ENCODE results near the gene ACTL8.

Gene ACTL8, protein sequence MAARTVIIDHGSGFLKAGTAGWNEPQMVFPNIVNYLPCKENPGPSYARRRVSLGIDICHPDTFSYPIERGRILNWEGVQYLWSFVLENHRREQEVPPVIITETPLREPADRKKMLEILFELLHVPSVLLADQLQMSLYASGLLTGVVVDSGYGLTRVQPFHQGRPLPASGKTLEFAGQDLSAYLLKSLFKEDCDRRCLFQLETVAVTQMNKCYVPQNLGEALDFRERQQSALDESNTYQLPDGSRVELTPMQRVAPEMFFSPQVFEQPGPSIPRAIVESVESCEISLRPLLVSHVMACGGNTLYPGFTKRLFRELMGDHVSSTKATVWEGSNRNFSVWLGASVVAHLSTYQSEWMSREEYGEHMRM

DNA sequence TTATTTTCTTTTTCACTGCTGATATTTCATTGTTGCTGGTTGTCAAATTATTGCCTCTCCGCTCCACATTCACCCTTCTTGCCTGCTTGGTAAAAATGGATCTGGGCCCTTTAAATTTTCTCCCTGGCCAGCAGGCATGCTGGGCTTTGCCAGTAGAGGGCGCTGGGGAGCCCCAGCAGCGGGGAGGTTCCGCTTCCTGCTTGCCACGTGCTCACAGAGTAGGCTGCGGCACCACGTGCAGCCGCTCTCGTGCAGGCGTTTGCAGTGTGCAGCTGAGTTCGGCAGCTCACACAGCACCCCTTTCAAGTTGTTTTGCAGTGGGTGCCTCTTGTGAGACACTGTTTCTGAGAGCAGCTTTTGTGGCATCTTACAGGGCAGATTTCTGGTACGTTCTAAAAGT, at the start of gene ACTL8:
Gene ACTL8, plus strand, starts transcription at position 214 of the 400 bp plus-strand sequence. CDS start 67,676 bp downstream, outside the sequence.
- Histone ChIP-seq H3K27ac (ENCODE audit: low read length) (no peak within 1 kb of the TSS), H3K9me3 (ENCODE audit: control insufficient read depth in 1 of 2, low read length in 2 of 2) (peaks cover 33 to 50% of the 10 kb centered on the region in 2 donors), H3K36me3 (ENCODE audit: control insufficient read depth in 1 of 2, insufficient read depth in 2 of 2, low read length in 2 of 2) (no peaks in the 10 kb centered on the region), H3K4me1 (ENCODE audit: control insufficient read depth in 1 of 2, insufficient read depth in 2 of 2, low read length in 2 of 2) (no peaks in the 10 kb centered on the region), H3K27me3 (ENCODE audit: low read depth, low read length) (no peaks in the 10 kb centered on the region), H3K4me3 (ENCODE audit: low read depth in 1 of 2, low read length in 2 of 2) (no peak within 1 kb of the TSS)

DNA sequence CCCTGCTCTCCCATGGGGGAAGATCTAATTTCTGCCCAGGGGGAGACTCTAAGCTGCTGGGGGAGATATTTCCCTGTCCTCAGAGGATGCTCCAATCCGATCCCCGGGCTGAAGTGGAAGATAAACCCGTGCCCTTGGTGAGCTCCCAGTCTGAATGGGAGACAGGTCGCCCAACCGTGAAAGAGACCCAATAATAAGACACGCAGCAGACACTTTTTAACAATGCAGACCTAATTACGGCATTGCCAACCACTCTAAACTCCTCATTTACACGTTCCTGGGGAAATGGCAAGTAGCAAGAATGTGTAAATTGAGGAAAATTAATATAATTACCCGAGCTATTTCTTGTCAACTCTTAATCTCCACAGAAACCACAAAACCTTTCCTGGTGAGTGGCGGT, 48.7 kb upstream of the ACTL8 start:
- Histone ChIP-seq H3K27me3 (ENCODE audit: low read depth, low read length) (no peaks in the 10 kb centered on the region), H3K4me1 (ENCODE audit: control insufficient read depth in 1 of 2, insufficient read depth in 2 of 2, low read length in 2 of 2) (no peaks in the 10 kb centered on the region), H3K9me3 (ENCODE audit: control insufficient read depth in 1 of 2, low read length in 2 of 2) (peaks cover 0 to 12% of the 10 kb centered on the region in 2 donors)

DNA sequence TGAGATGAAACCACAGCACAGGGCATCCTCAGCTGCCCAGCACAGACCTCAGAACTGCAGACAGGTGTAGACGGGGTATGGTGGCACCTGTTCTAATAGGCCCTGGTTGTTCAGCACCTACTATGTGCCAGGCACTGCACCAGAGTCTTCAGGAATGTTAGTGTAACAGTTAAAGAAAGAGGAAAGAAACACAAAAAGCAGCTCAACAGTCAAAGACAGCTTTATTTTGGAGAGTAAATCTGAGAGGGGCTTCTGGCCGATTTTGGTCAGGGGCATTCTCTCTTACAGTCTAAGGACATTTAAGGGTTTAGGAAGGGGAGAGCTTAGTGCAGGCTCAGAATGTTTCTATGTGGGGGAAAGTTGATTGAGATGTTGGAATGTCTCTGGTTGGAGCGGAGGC, 45.2 kb upstream of the ACTL8 start:
- H3K27me3 ChIP-seq (ENCODE audit: low read depth, low read length) = no peaks in the 10 kb centered on the region
- H3K27ac ChIP-seq (ENCODE audit: low read length) = no peak overlapping the region
- H3K4me3 ChIP-seq (ENCODE audit: low read depth in 1 of 2, low read length in 2 of 2) = no peak overlapping the region
- no peaks in the 10 kb centered on the region for H3K4me1 ChIP-seq (ENCODE audit: control insufficient read depth in 1 of 2, insufficient read depth in 2 of 2, low read length in 2 of 2)
- H3K9me3 ChIP-seq (ENCODE audit: control insufficient read depth in 1 of 2, low read length in 2 of 2) = peaks cover 0 to 12% of the 10 kb centered on the region in 2 donors
- H3K36me3 ChIP-seq (ENCODE audit: control insufficient read depth in 1 of 2, insufficient read depth in 2 of 2, low read length in 2 of 2) = no peaks in the 10 kb centered on the region

More for the DNA sequence above, 48.7 kb upstream of the ACTL8 start:
- H3K27ac ChIP-seq (ENCODE audit: low read length) = no peak overlapping the region
- no peak overlapping the region for H3K4me3 ChIP-seq (ENCODE audit: low read depth in 1 of 2, low read length in 2 of 2)
- no peaks in the 10 kb centered on the region for H3K36me3 ChIP-seq (ENCODE audit: control insufficient read depth in 1 of 2, insufficient read depth in 2 of 2, low read length in 2 of 2)

DNA sequence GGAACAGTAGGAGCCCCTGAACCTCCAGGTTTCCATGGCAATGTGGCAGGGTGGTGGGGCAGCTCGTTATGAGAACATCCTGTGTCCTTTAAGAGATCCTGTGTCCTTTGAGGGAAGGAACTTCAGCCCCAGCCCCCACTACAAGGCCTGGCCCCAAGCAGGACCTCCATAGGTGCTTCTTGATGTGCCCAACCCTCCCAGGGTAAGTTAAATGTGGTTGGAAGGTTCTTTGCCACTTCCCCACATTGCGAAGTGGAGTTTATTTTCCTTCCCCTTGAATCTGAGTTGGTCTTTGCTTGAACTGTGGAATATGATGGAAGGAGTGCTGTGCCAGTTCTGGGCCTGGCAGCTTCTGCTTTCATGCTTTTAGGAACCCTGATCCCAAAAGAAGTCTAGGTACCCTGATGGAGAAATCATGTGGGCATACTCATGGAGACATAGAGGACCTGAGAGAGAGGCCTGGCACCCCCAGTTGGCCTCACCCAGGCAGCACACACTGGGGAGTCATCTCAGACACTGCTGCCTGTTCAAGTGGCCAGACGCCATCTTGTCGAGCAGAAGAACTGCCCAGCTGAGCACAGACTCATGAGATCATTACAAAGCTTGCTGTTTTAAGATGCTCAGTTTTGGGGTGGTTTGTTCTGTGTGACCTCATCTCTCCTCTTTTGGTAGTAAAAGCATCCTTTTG, 44.1 kb upstream of the ACTL8 start:
- Histone ChIP-seq H3K27me3 (ENCODE audit: low read depth, low read length) (no peaks in the 10 kb centered on the region), H3K4me3 (ENCODE audit: low read depth in 1 of 2, low read length in 2 of 2) (no peak overlapping the region), H3K9me3 (ENCODE audit: control insufficient read depth in 1 of 2, low read length in 2 of 2) (peaks cover 0 to 12% of the 10 kb centered on the region in 2 donors), H3K36me3 (ENCODE audit: control insufficient read depth in 1 of 2, insufficient read depth in 2 of 2, low read length in 2 of 2) (no peaks in the 10 kb centered on the region), H3K27ac (ENCODE audit: low read length) (no peak overlapping the region), H3K4me1 (ENCODE audit: control insufficient read depth in 1 of 2, insufficient read depth in 2 of 2, low read length in 2 of 2) (no peaks in the 10 kb centered on the region)

DNA sequence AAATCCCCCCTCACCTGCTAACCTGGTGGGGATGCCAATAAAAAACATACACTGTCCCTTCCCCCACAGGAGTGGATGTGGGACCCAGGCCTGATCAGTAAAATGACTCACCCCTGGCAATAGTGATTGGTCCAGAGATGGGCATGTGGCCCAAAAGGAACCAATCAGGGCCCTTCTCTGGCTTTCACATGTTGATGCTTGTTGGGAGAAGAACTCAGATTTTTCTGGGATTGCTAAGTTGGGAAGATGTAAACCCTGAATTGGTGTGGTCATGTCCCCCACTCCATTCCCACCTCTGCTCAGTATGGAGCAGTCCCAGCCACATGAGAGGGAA, 43.6 kb upstream of the ACTL8 start:
- no peak overlapping the region for H3K27ac ChIP-seq (ENCODE audit: low read length)
- H3K4me3 ChIP-seq (ENCODE audit: low read depth in 1 of 2, low read length in 2 of 2) = no peak overlapping the region
- H3K9me3 ChIP-seq (ENCODE audit: control insufficient read depth in 1 of 2, low read length in 2 of 2) = peaks cover 0 to 12% of the 10 kb centered on the region in 2 donors
- H3K4me1 ChIP-seq (ENCODE audit: control insufficient read depth in 1 of 2, insufficient read depth in 2 of 2, low read length in 2 of 2) = no peaks in the 10 kb centered on the region
- H3K36me3 ChIP-seq (ENCODE audit: control insufficient read depth in 1 of 2, insufficient read depth in 2 of 2, low read length in 2 of 2) = no peaks in the 10 kb centered on the region
- H3K27me3 ChIP-seq (ENCODE audit: low read depth, low read length) = no peaks in the 10 kb centered on the region

DNA sequence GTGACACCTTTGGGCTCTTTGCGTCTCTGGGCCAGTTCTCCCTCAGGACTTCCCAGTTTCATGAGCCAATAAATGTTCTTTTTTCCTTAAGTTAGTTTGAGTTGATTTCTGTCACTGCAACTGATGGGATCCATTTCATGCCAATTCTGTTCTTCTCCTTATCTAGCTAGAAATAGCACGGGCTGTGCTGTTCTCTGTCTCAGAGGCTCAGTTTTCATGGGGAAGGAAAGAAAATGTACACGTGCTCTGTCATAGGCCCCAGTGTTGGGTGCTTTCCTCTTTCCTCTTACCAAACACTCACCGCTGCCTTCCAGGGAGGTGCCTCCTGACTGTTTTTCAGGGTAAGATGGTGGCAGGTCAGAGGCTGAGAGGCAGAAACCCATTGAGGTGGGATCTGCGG, 43.2 kb upstream of the ACTL8 start:
- Histone ChIP-seq H3K27me3 (ENCODE audit: low read depth, low read length) (no peaks in the 10 kb centered on the region), H3K27ac (ENCODE audit: low read length) (no peak overlapping the region), H3K9me3 (ENCODE audit: control insufficient read depth in 1 of 2, low read length in 2 of 2) (peaks cover 0 to 12% of the 10 kb centered on the region in 2 donors), H3K4me1 (ENCODE audit: control insufficient read depth in 1 of 2, insufficient read depth in 2 of 2, low read length in 2 of 2) (no peaks in the 10 kb centered on the region), H3K36me3 (ENCODE audit: control insufficient read depth in 1 of 2, insufficient read depth in 2 of 2, low read length in 2 of 2) (no peaks in the 10 kb centered on the region), H3K4me3 (ENCODE audit: low read depth in 1 of 2, low read length in 2 of 2) (no peak overlapping the region)

DNA sequence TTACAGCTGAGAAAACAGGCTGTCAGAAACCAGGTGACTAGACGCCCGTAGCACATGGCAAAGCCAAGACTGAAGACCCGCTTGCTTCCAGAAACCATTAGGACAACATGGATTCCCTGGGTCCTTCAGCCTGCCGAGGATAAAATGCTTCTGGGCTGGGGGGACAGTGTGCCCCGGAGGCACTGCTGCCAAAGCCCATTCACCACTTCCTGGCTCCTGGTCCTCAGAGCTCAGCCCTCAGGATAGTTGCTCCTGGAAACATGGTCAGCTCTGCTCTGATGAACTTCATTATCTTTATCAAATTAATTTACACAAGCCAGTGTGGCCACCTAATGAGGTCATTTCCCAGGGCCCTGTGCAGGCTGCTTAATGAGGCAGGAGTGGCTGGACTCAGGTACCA, 41.1 kb upstream of the ACTL8 start:
- H3K4me1 ChIP-seq (ENCODE audit: control insufficient read depth in 1 of 2, insufficient read depth in 2 of 2, low read length in 2 of 2) = no peaks in the 10 kb centered on the region

DNA sequence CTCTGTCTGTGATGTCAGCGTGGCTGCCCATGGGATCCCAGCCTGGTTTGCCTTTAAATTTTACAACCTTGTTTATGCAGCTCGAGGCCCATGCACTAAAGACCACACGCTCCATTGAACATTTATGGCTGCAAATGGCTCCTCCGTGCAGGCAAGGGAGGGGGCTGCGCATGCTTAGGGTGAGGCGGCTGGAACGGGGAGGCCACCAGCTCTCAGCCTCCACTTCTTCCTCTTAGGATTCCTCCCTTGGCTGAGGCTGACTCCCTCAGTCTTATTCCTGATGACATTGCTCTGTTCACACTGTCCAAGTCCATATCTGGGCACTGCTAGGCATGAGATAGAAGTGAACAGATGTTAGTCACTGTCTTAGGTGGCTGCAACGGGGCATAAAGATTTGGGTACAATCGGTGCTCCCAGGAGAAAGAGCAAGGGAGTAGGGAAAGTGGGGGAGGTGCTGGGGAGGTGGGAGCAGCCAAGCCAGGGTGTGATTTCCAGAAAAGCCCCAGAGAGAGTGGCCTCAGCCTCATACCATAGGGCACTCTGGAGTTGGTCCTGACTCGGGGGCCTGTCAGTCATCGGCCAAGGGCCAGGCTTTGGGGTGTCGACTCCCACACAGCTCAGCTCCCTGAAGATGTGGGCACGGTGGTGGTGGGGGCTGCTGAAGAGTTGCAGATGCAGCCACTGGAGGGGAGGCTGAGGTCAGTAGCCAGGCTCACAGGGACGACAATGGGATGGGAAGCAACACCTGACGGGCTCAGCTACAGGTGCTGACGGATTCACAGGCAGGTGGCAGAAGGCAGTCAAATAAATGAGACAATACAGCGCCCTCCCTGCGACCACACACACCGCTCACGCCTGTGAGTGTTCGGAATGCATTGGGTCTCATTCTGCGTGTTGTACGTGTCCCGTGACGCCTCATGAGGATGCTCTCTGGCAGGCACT, 37.3 kb upstream of the ACTL8 start:
- H3K36me3 ChIP-seq (ENCODE audit: control insufficient read depth in 1 of 2, insufficient read depth in 2 of 2, low read length in 2 of 2) = no peaks in the 10 kb centered on the region
- peaks cover 2% of the 10 kb centered on the region for H3K27me3 ChIP-seq (ENCODE audit: low read depth, low read length)
- no peaks in the 10 kb centered on the region for H3K4me1 ChIP-seq (ENCODE audit: control insufficient read depth in 1 of 2, insufficient read depth in 2 of 2, low read length in 2 of 2)
- no peaks in the 10 kb centered on the region for H3K9me3 ChIP-seq (ENCODE audit: control insufficient read depth in 1 of 2, low read length in 2 of 2)
- no peak overlapping the region for H3K4me3 ChIP-seq (ENCODE audit: low read depth in 1 of 2, low read length in 2 of 2)
- H3K27ac ChIP-seq (ENCODE audit: low read length) = no peak overlapping the region

More for the DNA sequence above, 41.1 kb upstream of the ACTL8 start:
- H3K27me3 ChIP-seq (ENCODE audit: low read depth, low read length) = no peaks in the 10 kb centered on the region
- peaks cover 0 to 12% of the 10 kb centered on the region in 2 donors for H3K9me3 ChIP-seq (ENCODE audit: control insufficient read depth in 1 of 2, low read length in 2 of 2)
- no peak overlapping the region for H3K27ac ChIP-seq (ENCODE audit: low read length)
- H3K36me3 ChIP-seq (ENCODE audit: control insufficient read depth in 1 of 2, insufficient read depth in 2 of 2, low read length in 2 of 2) = no peaks in the 10 kb centered on the region
- H3K4me3 ChIP-seq (ENCODE audit: low read depth in 1 of 2, low read length in 2 of 2) = no peak overlapping the region

DNA sequence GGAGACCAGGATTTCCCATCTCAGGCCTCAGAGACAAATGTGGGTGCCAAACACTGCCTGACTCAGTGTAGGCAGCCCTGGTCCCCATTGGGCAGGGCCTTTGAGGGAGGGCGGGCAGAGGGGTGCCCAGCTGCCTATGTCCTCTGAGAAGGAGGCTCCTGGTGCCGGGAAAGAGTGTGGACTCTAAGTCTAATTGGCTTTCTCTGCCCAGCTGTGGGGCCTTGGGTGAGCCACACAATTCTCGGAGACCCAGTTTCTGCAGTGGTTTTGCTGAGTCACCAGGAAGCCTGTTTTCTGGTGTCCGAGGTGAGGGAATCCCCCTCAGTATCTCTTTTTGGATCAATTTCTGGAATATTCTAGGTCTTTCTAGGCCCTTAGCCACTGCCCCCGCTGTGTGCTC, 35.3 kb upstream of the ACTL8 start:
- Histone ChIP-seq H3K27me3 (ENCODE audit: low read depth, low read length) (peaks cover 7% of the 10 kb centered on the region), H3K4me3 (ENCODE audit: low read depth in 1 of 2, low read length in 2 of 2) (no peak overlapping the region), H3K36me3 (ENCODE audit: control insufficient read depth in 1 of 2, insufficient read depth in 2 of 2, low read length in 2 of 2) (no peaks in the 10 kb centered on the region), H3K4me1 (ENCODE audit: control insufficient read depth in 1 of 2, insufficient read depth in 2 of 2, low read length in 2 of 2) (no peaks in the 10 kb centered on the region), H3K9me3 (ENCODE audit: control insufficient read depth in 1 of 2, low read length in 2 of 2) (no peaks in the 10 kb centered on the region), H3K27ac (ENCODE audit: low read length) (no peak overlapping the region)

DNA sequence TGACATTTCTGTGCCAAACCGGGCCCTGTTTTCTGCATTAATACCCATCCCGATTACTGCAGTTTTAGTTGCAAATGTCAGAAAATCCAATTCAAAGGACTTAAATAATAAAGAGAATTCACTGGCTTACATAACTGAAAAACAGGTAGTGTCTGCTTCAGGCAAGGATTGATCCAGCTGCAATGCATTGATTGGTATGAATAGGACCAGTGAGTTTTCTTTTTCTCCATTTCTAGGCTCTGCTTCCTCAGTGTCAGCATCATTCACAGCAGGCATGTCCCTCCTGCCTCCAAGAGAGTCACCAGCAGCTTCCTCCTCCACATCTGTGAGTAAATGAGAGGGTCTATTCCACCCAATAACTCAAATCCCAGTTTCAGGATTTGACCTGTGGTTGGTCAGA, 33.7 kb upstream of the ACTL8 start:
- Histone ChIP-seq H3K27ac (ENCODE audit: low read length) (no peak overlapping the region), H3K27me3 (ENCODE audit: low read depth, low read length) (peaks cover 7% of the 10 kb centered on the region), H3K4me3 (ENCODE audit: low read depth in 1 of 2, low read length in 2 of 2) (no peak overlapping the region), H3K36me3 (ENCODE audit: control insufficient read depth in 1 of 2, insufficient read depth in 2 of 2, low read length in 2 of 2) (no peaks in the 10 kb centered on the region), H3K9me3 (ENCODE audit: control insufficient read depth in 1 of 2, low read length in 2 of 2) (no peaks in the 10 kb centered on the region), H3K4me1 (ENCODE audit: control insufficient read depth in 1 of 2, insufficient read depth in 2 of 2, low read length in 2 of 2) (no peaks in the 10 kb centered on the region)

DNA sequence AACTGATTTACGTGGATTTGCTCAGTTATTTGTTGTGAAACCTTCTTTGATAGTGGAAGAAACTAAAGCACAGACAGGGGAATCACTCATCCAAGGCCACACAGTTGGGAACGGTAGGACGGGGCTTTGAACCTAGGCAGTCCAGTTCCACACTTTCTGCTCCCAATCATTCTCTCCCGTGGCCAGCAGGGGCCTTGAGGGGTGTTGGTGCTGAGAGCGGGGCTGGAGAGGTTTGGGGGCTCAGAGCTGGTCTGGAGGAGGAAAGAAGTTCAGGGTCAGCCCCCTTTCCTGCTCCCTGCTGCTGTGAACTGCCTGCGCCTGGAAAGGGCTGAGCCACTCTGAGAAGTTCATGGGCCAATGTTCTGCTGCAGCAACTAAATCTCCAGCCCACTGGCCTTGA, 31.4 kb upstream of the ACTL8 start:
- Histone ChIP-seq H3K4me3 (ENCODE audit: low read depth in 1 of 2, low read length in 2 of 2) (no peak overlapping the region), H3K27ac (ENCODE audit: low read length) (no peak overlapping the region), H3K4me1 (ENCODE audit: control insufficient read depth in 1 of 2, insufficient read depth in 2 of 2, low read length in 2 of 2) (no peaks in the 10 kb centered on the region), H3K36me3 (ENCODE audit: control insufficient read depth in 1 of 2, insufficient read depth in 2 of 2, low read length in 2 of 2) (no peaks in the 10 kb centered on the region), H3K27me3 (ENCODE audit: low read depth, low read length) (peaks cover 7% of the 10 kb centered on the region), H3K9me3 (ENCODE audit: control insufficient read depth in 1 of 2, low read length in 2 of 2) (no peaks in the 10 kb centered on the region)
